Epithelial cell of esophagus (primary cell): ENCODE data around the gene SLC17A8.

ENCODE experiments used
- DNase-seq: peaks from one replicate; pipeline ENCODE4 v3.0.0; 2010; ENCODE audit warnings: low read depth
- H3K4me3 ChIP-seq: 2 replicates; pipeline ENCODE4 v1.5.1; 2011; ENCODE audit warnings: mild to moderate bottlenecking, low read length, control low read depth
- TF ChIP-seq, protein P1 (sequence below): IDR thresholded peaks from 2 replicates; pipeline ENCODE4 v1.5.1; 2011; ENCODE audit warnings: low read depth, mild to moderate bottlenecking, low read length, control low read depth, inconsistent platforms; ENCODE audit not compliant: insufficient read depth; ENCODE audit errors: missing control alignments

Gene SLC17A8

GRCh38 chr12:100368066-100368465 lies 11.2 kb downstream of the SLC17A8 start:
- no peak overlapping the region for H3K4me3 ChIP-seq
- TF ChIP-seq, protein P1, sequence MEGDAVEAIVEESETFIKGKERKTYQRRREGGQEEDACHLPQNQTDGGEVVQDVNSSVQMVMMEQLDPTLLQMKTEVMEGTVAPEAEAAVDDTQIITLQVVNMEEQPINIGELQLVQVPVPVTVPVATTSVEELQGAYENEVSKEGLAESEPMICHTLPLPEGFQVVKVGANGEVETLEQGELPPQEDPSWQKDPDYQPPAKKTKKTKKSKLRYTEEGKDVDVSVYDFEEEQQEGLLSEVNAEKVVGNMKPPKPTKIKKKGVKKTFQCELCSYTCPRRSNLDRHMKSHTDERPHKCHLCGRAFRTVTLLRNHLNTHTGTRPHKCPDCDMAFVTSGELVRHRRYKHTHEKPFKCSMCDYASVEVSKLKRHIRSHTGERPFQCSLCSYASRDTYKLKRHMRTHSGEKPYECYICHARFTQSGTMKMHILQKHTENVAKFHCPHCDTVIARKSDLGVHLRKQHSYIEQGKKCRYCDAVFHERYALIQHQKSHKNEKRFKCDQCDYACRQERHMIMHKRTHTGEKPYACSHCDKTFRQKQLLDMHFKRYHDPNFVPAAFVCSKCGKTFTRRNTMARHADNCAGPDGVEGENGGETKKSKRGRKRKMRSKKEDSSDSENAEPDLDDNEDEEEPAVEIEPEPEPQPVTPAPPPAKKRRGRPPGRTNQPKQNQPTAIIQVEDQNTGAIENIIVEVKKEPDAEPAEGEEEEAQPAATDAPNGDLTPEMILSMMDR: no peak
- DNase-seq: no peak

DNA sequence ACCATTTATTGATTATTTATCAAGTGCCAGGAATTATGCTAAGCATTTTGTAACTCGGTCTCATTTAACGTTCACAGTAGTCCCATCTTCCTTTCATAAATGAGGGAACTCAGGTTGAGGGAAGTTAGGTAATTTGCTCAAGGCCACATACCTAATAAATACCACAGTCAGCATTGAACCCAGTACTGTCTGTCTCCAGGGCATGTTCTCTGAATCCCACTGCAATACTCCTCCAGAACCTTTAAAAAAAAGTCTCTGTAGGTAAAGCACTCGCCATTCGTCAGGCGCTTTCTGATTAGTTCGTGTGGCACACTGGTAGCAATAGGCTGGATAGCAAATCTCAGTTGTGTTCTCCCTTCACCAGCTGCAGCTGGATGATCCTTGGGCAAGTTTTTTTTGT lies 14.3 kb downstream of the SLC17A8 start:
- DNase-seq: no peak
- TF ChIP-seq, protein P1: no peak
- H3K4me3 ChIP-seq: no peak overlapping the region

- H3K4me3 ChIP-seq: no peak overlapping the region
- no peak for DNase-seq
- TF ChIP-seq, protein P1: no peak
These were observed 16.2 kb downstream of the SLC17A8 start for GRCh38 chr12:100372853-100373640.

- H3K4me3 ChIP-seq: no peak overlapping the region
- TF ChIP-seq, protein P1: no peak
- DNase-seq: no peak
These were observed 18.3 kb downstream of the SLC17A8 start for GRCh38 chr12:100375038-100375735.

DNA sequence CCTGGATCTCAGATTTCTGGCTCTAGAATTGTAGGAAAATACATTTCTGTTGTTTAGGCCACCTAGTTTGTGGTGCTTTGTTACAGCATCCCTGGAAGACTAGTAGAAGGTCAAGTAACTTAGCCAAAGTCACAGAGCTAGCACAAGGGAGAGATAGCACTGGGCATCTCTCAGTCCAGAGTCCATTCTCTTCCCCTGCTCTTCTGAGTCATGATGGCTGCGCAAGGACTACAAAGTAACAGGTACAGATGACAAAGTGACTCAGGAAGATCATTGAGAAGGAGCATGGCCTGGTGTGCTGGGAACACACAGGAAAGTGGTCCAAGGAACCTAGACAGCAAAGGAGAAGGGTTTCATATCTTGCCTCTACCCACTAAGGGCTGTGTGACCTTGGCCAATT lies 19.3 kb downstream of the SLC17A8 start:
- DNase-seq: no peak
- no peak overlapping the region for H3K4me3 ChIP-seq
- TF ChIP-seq, protein P1: no peak

DNA sequence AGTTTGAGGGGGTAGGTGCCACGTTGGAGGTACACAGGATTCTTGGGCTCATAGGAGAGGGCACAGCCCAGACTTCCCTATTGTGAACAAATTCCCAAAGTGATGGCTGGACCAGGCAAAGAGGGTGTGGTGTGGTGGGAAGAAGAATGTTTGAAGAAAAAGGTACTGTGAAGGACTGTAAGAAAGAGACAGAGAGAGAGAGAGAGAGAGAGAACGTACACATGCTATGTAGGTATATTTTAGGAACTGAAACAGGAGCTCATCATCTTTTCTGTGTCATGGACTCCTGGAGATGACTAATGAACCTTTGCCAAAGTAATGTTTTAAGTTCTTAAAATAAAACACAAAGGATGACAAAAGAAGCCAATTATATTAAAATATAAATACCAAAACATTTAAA lies 24.5 kb downstream of the SLC17A8 start:
- TF ChIP-seq, protein P1: no peak
- no peak for DNase-seq
- no peak overlapping the region for H3K4me3 ChIP-seq

DNA sequence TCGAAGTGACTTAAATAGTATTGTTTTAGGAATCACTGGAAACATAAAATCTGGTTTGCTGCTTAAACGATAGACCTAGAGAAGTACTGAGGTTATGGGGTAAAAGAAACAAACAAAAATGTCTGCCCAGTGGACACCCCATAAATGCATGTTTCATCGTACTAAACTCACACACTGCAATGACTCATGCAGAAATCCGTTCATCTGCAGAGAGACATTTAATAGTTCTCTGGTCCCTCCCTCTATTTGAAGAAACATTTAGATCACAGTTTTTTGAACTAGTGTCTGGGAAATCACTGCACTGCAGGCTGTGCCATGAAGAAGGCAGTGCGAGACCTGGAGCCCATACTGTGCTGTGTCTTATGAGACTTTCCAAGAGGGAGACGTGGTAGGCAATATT lies 25.5 kb downstream of the SLC17A8 start:
- TF ChIP-seq, protein P1: no peak
- no peak overlapping the region for H3K4me3 ChIP-seq
- no peak for DNase-seq
